IMR-90 (cell line): ENCODE results near the gene ADCY2. TPM values are rescaled to one million over a fixed set of nuclear protein-coding genes. Genes with fewer than 3 reads are reported as not detected.

Experiments used
- ATAC-seq: fragments of 200-7000 bp; cut with Tn5 transposase; 2 replicates; pipeline ENCODE4 v1.9.1; 2020; ENCODE audit warnings: low read depth, mild to moderate bottlenecking, moderate library complexity
- BruUV-seq: library from RNA; stranded (reverse); fragments of 400-500 nt; replicated peaks from 2 replicates; lab custom pipeline; 2021; lab: Mats Ljungman, UMichigan
- CTCF ChIA-PET: fragments of 300-600 bp; formaldehyde crosslinking; extraction: SDS; loops from one replicate; lab custom pipeline; 2021; ENCODE audit warnings: antibody characterized with exemption; lab: Yijun Ruan, JAX
- POLR2A ChIA-PET: fragments of 300-600 bp; sonication (Branson Sonifier 250); formaldehyde crosslinking; loops from one replicate; lab custom pipeline; 2022; ENCODE audit warnings: antibody characterized with exemption; ENCODE audit not compliant: unreplicated experiment; lab: Charles Lee
- DNase-seq: peaks from one replicate; pipeline ENCODE4 v3.0.0; 2013
- H2AFZ ChIP-seq: replicated peaks from 2 replicates; pipeline ENCODE3; 2013; ENCODE audit warnings: low read length, mild to moderate bottlenecking; ENCODE audit not compliant: poor library complexity
- H2AK5ac ChIP-seq: 2 replicates; pipeline ENCODE4 v1.6.1; 2013; ENCODE audit warnings: low read depth, low read length, inconsistent platforms
- H2AK9ac ChIP-seq: replicated peaks from 2 replicates; pipeline ENCODE3; 2013; ENCODE audit warnings: mild to moderate bottlenecking, low read depth, low read length, moderate library complexity; ENCODE audit not compliant: poor library complexity
- H2BK120ac ChIP-seq: 2 replicates; pipeline ENCODE4 v1.6.1; 2013; ENCODE audit warnings: low read depth, low read length, inconsistent platforms
- H2BK15ac ChIP-seq: 3 replicates; pipeline ENCODE4 v1.6.1; 2013; ENCODE audit warnings: low read depth, low read length, inconsistent platforms
- H2BK20ac ChIP-seq: 2 replicates; pipeline ENCODE4 v1.6.1; 2013; ENCODE audit warnings: low read depth, mild to moderate bottlenecking, inconsistent platforms, low read length, moderate library complexity
- H2BK5ac ChIP-seq: 2 replicates; pipeline ENCODE4 v1.6.1; 2013; ENCODE audit warnings: mild to moderate bottlenecking, low read depth, low read length, inconsistent platforms; ENCODE audit not compliant: poor library complexity, severe bottlenecking
- H3K14ac ChIP-seq: replicated peaks from 2 replicates; pipeline ENCODE4 v1.6.1; 2013; ENCODE audit warnings: low read depth, low read length, inconsistent platforms
- H3K18ac ChIP-seq: 2 replicates; pipeline ENCODE4 v1.6.1; 2013; ENCODE audit warnings: low read depth, low read length, control low read depth
- H3K23ac ChIP-seq: 2 replicates; pipeline ENCODE4 v1.6.1; 2013; ENCODE audit warnings: low read depth, low read length, inconsistent platforms
- H3K27ac ChIP-seq: 2 replicates; pipeline ENCODE4 v1.5.1; 2013; ENCODE audit warnings: mild to moderate bottlenecking, control low read depth, low read length; ENCODE audit not compliant: insufficient read depth
- H3K27me3 ChIP-seq: 2 replicates; pipeline ENCODE4 v1.6.1; 2013; ENCODE audit warnings: low read length; ENCODE audit not compliant: control insufficient read depth, insufficient read depth
- H3K36me3 ChIP-seq: 2 replicates; pipeline ENCODE4 v1.6.1; 2013; ENCODE audit warnings: low read length, mixed read lengths; ENCODE audit not compliant: control insufficient read depth, insufficient read depth
- H3K4ac ChIP-seq: 2 replicates; pipeline ENCODE4 v1.6.1; 2013; ENCODE audit warnings: low read depth, low read length, inconsistent platforms
- H3K4me1 ChIP-seq: 2 replicates; pipeline ENCODE4 v1.6.1; 2013; ENCODE audit warnings: low read length, mixed read lengths; ENCODE audit not compliant: control insufficient read depth, insufficient read depth
- H3K4me2 ChIP-seq: 2 replicates; pipeline ENCODE4 v1.6.1; 2013; ENCODE audit warnings: low read depth, mild to moderate bottlenecking, control low read depth, low read length, moderate library complexity
- H3K4me3 ChIP-seq: 2 replicates; pipeline ENCODE4 v1.5.1; 2013; ENCODE audit warnings: low read depth, mild to moderate bottlenecking, control low read depth, low read length, moderate library complexity; ENCODE audit not compliant: insufficient read depth
- H3K56ac ChIP-seq: 2 replicates; pipeline ENCODE4 v1.6.1; 2013; ENCODE audit warnings: low read length, inconsistent platforms; ENCODE audit not compliant: insufficient read depth; ENCODE audit errors: extremely low read depth
- H3K79me1 ChIP-seq, 2 experiments: 2 replicates each; pipeline ENCODE4 v1.6.1; 2013; ENCODE audit warnings: low read length in 2 of 2, inconsistent platforms in 1 of 2, low read depth in 1 of 2
- H3K9ac ChIP-seq: 2 replicates; pipeline ENCODE4 v1.6.1; 2013; ENCODE audit warnings: low read depth, low read length, control low read depth
- H3K9me1 ChIP-seq: 2 replicates; pipeline ENCODE4 v1.6.1; 2013; ENCODE audit warnings: low read length, inconsistent platforms; ENCODE audit not compliant: insufficient read depth
- H3K9me3 ChIP-seq: 2 replicates; pipeline ENCODE4 v1.6.1; 2013; ENCODE audit warnings: low read length; ENCODE audit not compliant: control insufficient read depth, insufficient read depth
- H4K20me1 ChIP-seq: 2 replicates; pipeline ENCODE4 v1.6.1; 2013; ENCODE audit warnings: low read length, inconsistent platforms; ENCODE audit not compliant: insufficient read depth
- H4K5ac ChIP-seq: 2 replicates; pipeline ENCODE4 v1.6.1; 2013; ENCODE audit warnings: mild to moderate bottlenecking, low read depth, low read length, control low read depth
- H4K8ac ChIP-seq, 2 experiments: 2 replicates each; pipeline ENCODE4 v1.6.1; 2013; ENCODE audit warnings: low read depth in 2 of 2, low read length in 2 of 2, control low read depth in 1 of 2, inconsistent platforms in 1 of 2
- H4K91ac ChIP-seq: 2 replicates; pipeline ENCODE4 v1.6.1; 2013; ENCODE audit warnings: low read depth, low read length, inconsistent platforms; ENCODE audit not compliant: insufficient read depth
- MAFK ChIP-seq: IDR thresholded peaks from 2 replicates; pipeline ENCODE4 v1.6.1; 2012; ENCODE audit warnings: low read depth, low read length, improper control_type of control experiment
- MAZ ChIP-seq: IDR thresholded peaks from 2 replicates; pipeline ENCODE4 v1.6.1; 2012; ENCODE audit warnings: low read depth, mild to moderate bottlenecking, low read length, improper control_type of control experiment, moderate library complexity, borderline replicate concordance
- RAD21 ChIP-seq: IDR thresholded peaks from 2 replicates; pipeline ENCODE4 v1.6.1; 2012; ENCODE audit warnings: low read length, improper control_type of control experiment
- RCOR1 ChIP-seq: IDR thresholded peaks from 2 replicates; pipeline ENCODE4 v1.6.1; 2012; ENCODE audit warnings: mild to moderate bottlenecking, low read length, improper control_type of control experiment; ENCODE audit not compliant: insufficient replicate concordance
- USF2 ChIP-seq: fragments of 150-350 bp; IDR thresholded peaks from 2 replicates; pipeline ENCODE4 v1.6.1; 2017; ENCODE audit warnings: mild to moderate bottlenecking, antibody characterized with exemption, low read length, low read depth
- WGBS, 2 experiments: methylation state at CpG; one replicate each; pipeline versions ENCODE4 v1.1.5 to v1.1.7; 2013; ENCODE audit warnings: missing lambda C conversion rate in 2 of 2; ENCODE audit not compliant: insufficient read length in 1 of 2; ENCODE audit errors: extremely low coverage in 2 of 2; 5-methylcytosine and 5-hydroxymethylcytosine counted together
- dilution Hi-C: fragments of 300-500 bp; cut with HindIII; formaldehyde crosslinking; loops from one replicate; pipeline ENCODE4 v1.14.3; 2018; ENCODE audit warnings: low sequenced_read_pairs; ENCODE audit not compliant: unreplicated experiment
- in situ Hi-C: fragments of 300-500 bp; cut with MboI; formaldehyde crosslinking; loops from 3 replicates; pipeline ENCODE4 v1.14.3; 2019; ENCODE audit warnings: low sequenced_read_pairs, inconsistent platforms, mixed read lengths
- intact Hi-C: fragments of 100-400 bp; cut with micrococcal nuclease; formaldehyde crosslinking; loops from 2 replicates; pipeline ENCODE4 v1.10.0; 2022
- polyA plus RNA-seq, 3 experiments: library from polyadenylated mRNA; depleted of rRNA; stranded (reverse); fragments of >200 nt; gene quantifications; 2 replicates each; pipeline ENCODE4 v1.2.3, GENCODE V29; 2012; ENCODE audit warnings: low replicate concordance in 1 of 3
- total RNA-seq: library from RNA; depleted of rRNA; stranded (reverse); fragments of >200 nt; gene quantifications from 2 replicates; pipeline ENCODE4 v1.2.3, GENCODE V29; 2012

The ADCY2 gene
- total and polyA plus RNA-seq, 2 of the 4 experiments (the other 2 are of a cell fraction) = not detected

- Histone ChIP-seq H3K23ac (peak overlapping the region; percentile 82), H3K4ac (peak overlapping the region; percentile 66), H3K18ac (no peak overlapping the region), H2BK15ac (no peak overlapping the region), H2AK5ac (no peak overlapping the region), H3K4me2 (peak overlapping the region; percentile 95), H3K36me3 (peaks cover 3% of the 10 kb centered on the region), H3K9me3 (no peaks in the 10 kb centered on the region), H3K56ac (peak overlapping the region; percentile 84; the same call in 1 of the 2 replicates), H4K5ac (peak overlapping the region; percentile 16), H2BK120ac (no peak overlapping the region), H2AK9ac (peak overlapping the region; percentile 68), H3K27me3 (no peaks in the 10 kb centered on the region), H3K4me1 (0 out of 2 replicates have a peak, but pooled peaks cover 2% of the 10 kb centered on the region), H3K14ac (peak overlapping the region; percentile 55), H3K27ac (peak overlapping the region; percentile 61), H3K9ac (peak overlapping the region; percentile 89), H2BK5ac (no peak overlapping the region), H4K20me1 (peaks cover 6% of the 10 kb centered on the region; the same call in 1 of the 2 replicates), H2AFZ (peak overlapping the region; percentile 98), H3K4me3 (peak overlapping the region; percentile 59), H2BK20ac (no peak overlapping the region), H3K9me1 (peaks cover 2% of the 10 kb centered on the region; the same call in 1 of the 2 replicates), H3K79me1 (peaks cover 21 to 44% of the 10 kb centered on the region in 2 experiments), H4K8ac (peak overlapping the region; percentile 71 to 77), H4K91ac (no peak overlapping the region; the same call in none of the 2 replicates)
- intact Hi-C loops (no loop called here), in situ Hi-C loops (no loop called here), dilution Hi-C loops (no loop called here)
- ATAC-seq = no peak; the same call in 1 of the 2 replicates
- no peak for TF ChIP-seq MAZ
- no peak for TF ChIP-seq RCOR1
- no peak for TF ChIP-seq USF2
- TF ChIP-seq MAFK = no peak
- no peak for TF ChIP-seq RAD21
- 0% methylated on average over 8 of the region's 8 CpGs; no CpG with 5 or more reads in 1 of the 2 experiments for WGBS, 2 experiments
- CTCF ChIA-PET = interaction anchor here (1.0 to 1.2 kb wide), 2 partner anchors 9 to 17 kb away, joined by 3 to 4 read pairs; no protein-coding TSS in a partner anchor
- BruUV-seq = TSS peak; percentile 64
- POLR2A ChIA-PET = interaction anchor here (0.5 to 1.0 kb wide), 2 partner anchors 10 to 1135 kb away, joined by 3 to 4 read pairs; no protein-coding TSS in a partner anchor
- DNase-seq = no peak
These were observed 472.5 kb downstream of the ADCY2 start for GRCh38 chr5:7868427-7868772.
